ENCODE results near the gene PARK7.

DNA sequence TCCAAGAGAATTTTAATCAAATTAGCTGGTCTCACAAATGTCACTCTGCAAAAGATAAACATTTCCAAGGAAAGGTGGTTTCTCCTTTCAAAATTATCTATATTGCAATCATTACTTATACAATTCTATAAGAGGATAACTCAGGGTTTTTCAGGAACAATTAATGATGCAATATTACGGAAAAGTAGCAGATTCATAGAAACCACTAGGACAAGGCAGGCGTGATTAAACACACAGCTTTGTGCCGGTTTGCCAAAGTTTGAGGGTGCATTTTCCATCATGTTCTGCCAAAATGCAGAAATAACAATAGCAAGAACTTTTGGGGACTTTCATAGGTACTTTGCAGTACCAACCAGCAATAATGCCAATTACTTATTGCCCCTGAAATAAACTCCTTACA lies 21.5 kb upstream of the PARK7 start:
- no peak for TF ChIP-seq POLR2A (IDR thresholded peaks at IDR 0.05)
- no peak for TF ChIP-seq CTCF (IDR thresholded peaks at IDR 0.05)

Measured in uterus (tissue), 2 donors.